B cell (primary cell): Measurements from ENCODE around the gene EFNA3. TPM values are rescaled to one million over a fixed set of nuclear protein-coding genes. Genes with fewer than 3 reads are reported as not detected.

Experiments used
- ATAC-seq: fragments of 200-7000 bp; cut with Tn5 transposase; one replicate; pipeline ENCODE4 v1.10.0; 2021; ENCODE audit warnings: low read depth, mild to moderate bottlenecking, moderate number of reproducible peaks, moderate library complexity
- CTCF ChIA-PET: fragments of 350-600 bp; sonication (Branson Sonifier 250); formaldehyde crosslinking; loops from one replicate; lab custom pipeline; 2021; ENCODE audit warnings: antibody characterized with exemption, inconsistent platforms; lab: Charles Lee
- POLR2A ChIA-PET: fragments of 350-600 bp; sonication (Branson Sonifier 250); formaldehyde crosslinking; loops from one replicate; lab custom pipeline; 2021; ENCODE audit warnings: antibody characterized with exemption; lab: Charles Lee
- DNase-seq: peaks from one replicate; pipeline ENCODE4 v3.0.0; 2013
- H2AFZ ChIP-seq: 2 replicates; pipeline ENCODE4 v1.6.1; 2012; ENCODE audit warnings: mild to moderate bottlenecking, low read depth, low read length; ENCODE audit not compliant: insufficient read depth, poor library complexity, severe bottlenecking
- H3K27ac ChIP-seq, 2 donors: 1 replicate in 1 of 2; 2 replicates in 1 of 2; pipeline ENCODE4 v1.5.1; 2012 to 2013; ENCODE audit warnings: low read length in 2 of 2, mild to moderate bottlenecking in 2 of 2, moderate library complexity in 1 of 2
- H3K27me3 ChIP-seq, 4 experiments: fragments of 200-600 bp in 1 of 4; sonication (generic) in 1 of 4; replicated peaks in 1 of 4; 1 replicate in 2 of 4; 2 replicates in 2 of 4; pipeline versions ENCODE4 v1.6.1 to v1.7.0; 2013 to 2016; ENCODE audit warnings: low read length in 3 of 4, mild to moderate bottlenecking in 2 of 4, mixed read lengths in 1 of 4, moderate library complexity in 1 of 4; ENCODE audit not compliant: insufficient read depth in 4 of 4, control insufficient read depth in 3 of 4; ENCODE audit errors: control extremely low read depth in 1 of 4
- H3K36me3 ChIP-seq, 2 experiments: replicated peaks in 1 of 2; 1 replicate in 1 of 2; 2 replicates in 1 of 2; pipeline versions ENCODE4 v1.6.1 to v1.7.1; 2013; ENCODE audit warnings: low read length in 1 of 2; ENCODE audit not compliant: insufficient read depth in 2 of 2, control insufficient read depth in 1 of 2; ENCODE audit errors: control extremely low read depth in 1 of 2, extremely low read depth in 1 of 2
- H3K4me1 ChIP-seq, 2 donors: fragments of 200-600 bp in 1 of 2; sonication (generic) in 1 of 2; 1 replicate in 1 of 2; 2 replicates in 1 of 2; pipeline versions ENCODE4 v1.5.1 to v1.6.1; 2013 to 2017; ENCODE audit warnings: low read length in 2 of 2; ENCODE audit not compliant: control insufficient read depth in 2 of 2, insufficient read depth in 2 of 2
- H3K4me2 ChIP-seq: replicated peaks from 2 replicates; pipeline ENCODE3; 2012; ENCODE audit warnings: mild to moderate bottlenecking, low read depth, low read length; ENCODE audit not compliant: poor library complexity, severe bottlenecking
- H3K4me3 ChIP-seq, 5 experiments: fragments of 200-600 bp in 1 of 5; sonication (generic) in 1 of 5; 1 replicate in 3 of 5; 2 replicates in 2 of 5; pipeline versions ENCODE4 v1.5.1 to v1.7.0; 2011 to 2016; ENCODE audit warnings: low read length in 4 of 5, mild to moderate bottlenecking in 4 of 5, low read depth in 2 of 5, control low read depth in 1 of 5, moderate library complexity in 1 of 5; ENCODE audit not compliant: insufficient read depth in 1 of 5; ENCODE audit errors: control extremely low read depth in 1 of 5, extremely low read depth in 1 of 5
- H3K79me2 ChIP-seq: fragments of 200-600 bp; sonication (generic); one replicate; pipeline ENCODE4 v1.6.0; 2016; ENCODE audit warnings: low read length; ENCODE audit not compliant: control insufficient read depth, insufficient read depth
- H3K9ac ChIP-seq: fragments of 200-600 bp; sonication (generic); 2 replicates; pipeline ENCODE4 v1.6.1; 2017; ENCODE audit warnings: mild to moderate bottlenecking, low read length, moderate library complexity
- H3K9me3 ChIP-seq, 3 donors: one replicate each; pipeline versions ENCODE4 v1.6.1 to v1.7.1; 2013; ENCODE audit warnings: low read length in 2 of 3; ENCODE audit not compliant: control insufficient read depth in 2 of 3, insufficient read depth in 1 of 3; ENCODE audit errors: control extremely low read depth in 1 of 3
- H4K20me1 ChIP-seq: 2 replicates; pipeline ENCODE4 v1.6.0; 2012; ENCODE audit warnings: mild to moderate bottlenecking, low read length; ENCODE audit not compliant: insufficient read depth, control insufficient read depth, poor library complexity, severe bottlenecking
- H3K27ac Mint-ChIP-seq: one replicate; pipeline ENCODE4 v1.8.0; 2021; ENCODE audit warnings: mixed read lengths
- H3K27me3 Mint-ChIP-seq: one replicate; pipeline ENCODE4 v1.8.0; 2021; ENCODE audit warnings: mixed read lengths
- H3K4me1 Mint-ChIP-seq: one replicate; pipeline ENCODE4 v1.8.0; 2021; ENCODE audit warnings: mixed read lengths
- H3K4me3 Mint-ChIP-seq: one replicate; pipeline ENCODE4 v1.8.0; 2021; ENCODE audit warnings: mixed read lengths
- H3K9me3 Mint-ChIP-seq: one replicate; pipeline ENCODE4 v1.8.0; 2022; ENCODE audit warnings: mixed read lengths; ENCODE audit not compliant: insufficient read depth
- CTCF ChIP-seq: fragments of 200-600 bp; IDR thresholded peaks from one replicate; pipeline ENCODE4 v1.8.0; 2022; ENCODE audit warnings: antibody characterized with exemption, mild to moderate bottlenecking
- EZH2 ChIP-seq: IDR thresholded peaks from 2 replicates; pipeline ENCODE4 v1.6.1; 2012; ENCODE audit warnings: borderline replicate concordance, low read depth, mild to moderate bottlenecking, moderate library complexity, low read length; ENCODE audit not compliant: insufficient read depth, poor library complexity, severe bottlenecking
- WGBS: methylation state at CpG from one replicate; pipeline ENCODE4 v1.1.5; 2013; ENCODE audit warnings: missing lambda C conversion rate; ENCODE audit not compliant: insufficient coverage; 5-methylcytosine and 5-hydroxymethylcytosine counted together
- intact Hi-C: fragments of 100-400 bp; cut with micrococcal nuclease; formaldehyde crosslinking; loops from one replicate; pipeline ENCODE4 v1.10.0; 2022
- polyA plus RNA-seq: library from polyadenylated mRNA; depleted of rRNA; stranded (reverse); fragments of >200 nt; gene quantifications from 2 replicates; pipeline ENCODE4 v1.2.3, GENCODE V29; 2012
- total RNA-seq, 2 donors: library from RNA; stranded (reverse); fragments of 120-200 nt in 1 of 2; gene quantifications; 1 replicate in 1 of 2; 2 replicates in 1 of 2; pipeline versions ENCODE4 v1.2.3 to v1.2.4, GENCODE V29; 2013 to 2022

Gene EFNA3
- total and polyA plus RNA-seq, 2 donors (not counting 1 experiment from before 2014, with no cell fraction given), result 1.6 to 3.2 TPM

- TF ChIP-seq CTCF (no peak), EZH2 (no peak)
- WGBS, result 60% methylated on average over 4 of the region's 8 CpGs
- no peaks in the 10 kb centered on the region for H3K36me3 ChIP-seq
- peak; percentile 18 for DNase-seq
- no peak overlapping the region for H3K27ac ChIP-seq
- H3K4me1 ChIP-seq, result peaks cover 45 to 50% of the 10 kb centered on the region in 2 donors
- ChIA-PET POLR2A (interaction anchor here (1.1 kb wide), 1 partner anchor 86 kb away, joined by 3 read pairs; the partner anchor contains the start of gene KRTCAP2), CTCF (interaction anchor here (0.6 to 5.5 kb wide), 8 partner anchors 8 to 608 kb away, joined by 3 to 184 read pairs (median 29); partner anchors contain the start of genes EFNA4, KRTCAP2, SLC50A1 and TRIM46)
- no peak overlapping the region for H3K4me3 Mint-ChIP-seq
- no peak overlapping the region for H3K4me2 ChIP-seq
- H3K27ac Mint-ChIP-seq, result no peak overlapping the region
- H3K27me3 ChIP-seq, result peaks cover 0 to 31% (median 22%) of the 10 kb centered on the region in 4 experiments
- intact Hi-C loops, result loop anchor here (5.0 kb wide), 1 partner anchor 190 kb away; the partner anchor contains the start of gene HCN3
- H2AFZ ChIP-seq, result no peak overlapping the region
- no peaks in the 10 kb centered on the region for H3K79me2 ChIP-seq
- H3K9ac ChIP-seq, result no peak overlapping the region
- H3K9me3 Mint-ChIP-seq, result no peaks in the 10 kb centered on the region
- H3K27me3 Mint-ChIP-seq, result peaks cover 23% of the 10 kb centered on the region
- no peak overlapping the region for H3K4me3 ChIP-seq
- H3K9me3 ChIP-seq, result peaks cover 0 to 13% (median 0%) of the 10 kb centered on the region in 3 donors
- peaks cover 40% of the 10 kb centered on the region for H3K4me1 Mint-ChIP-seq
- peaks cover 32% of the 10 kb centered on the region for H4K20me1 ChIP-seq
- no peak for ATAC-seq
These were observed 8.4 kb downstream of the EFNA3 start for GRCh38 chr1:155086856-155087535.
